Endothelial cell of umbilical vein (primary cell): Measurements from ENCODE around the gene PRRC2B. TPM values are rescaled to one million over a fixed set of nuclear protein-coding genes. Genes with fewer than 3 reads are reported as not detected.

ENCODE experiments used
- BruUV-seq: library from RNA; stranded (reverse); fragments of 400-500 nt; replicated peaks from 2 replicates; lab custom pipeline; 2021; lab: Mats Ljungman, UMichigan
- CTCF ChIA-PET: fragments of 300-600, 350-600 bp; sonication (Branson Sonifier 250); formaldehyde crosslinking; loops from one replicate; lab custom pipeline; 2021; ENCODE audit warnings: antibody characterized with exemption, inconsistent platforms; lab: Charles Lee
- POLR2A ChIA-PET: fragments of 300-600, 350-600 bp; sonication (Branson Sonifier 250); formaldehyde crosslinking; loops from one replicate; lab custom pipeline; 2021; ENCODE audit warnings: antibody characterized with exemption, inconsistent platforms; lab: Charles Lee
- DNase-seq: peaks from one replicate; pipeline ENCODE4 v3.0.0-alpha.2; 2011; ENCODE audit warnings: low read depth, low spot score
- FAIRE-seq: peaks from 2 replicates; lab custom pipeline; 2011; peaks lifted over from hg19 to GRCh38; lab: Jason Lieb, UNC
- H2AFZ ChIP-seq: 2 replicates; pipeline ENCODE4 v1.6.0; 2012; ENCODE audit warnings: low read depth, low read length, control low read depth, inconsistent platforms
- H3K27ac ChIP-seq: 2 replicates; pipeline ENCODE4 v1.5.1; 2011; ENCODE audit warnings: low read depth, mild to moderate bottlenecking, control low read depth, low read length, moderate library complexity; ENCODE audit not compliant: insufficient read depth
- H3K27me3 ChIP-seq, 2 experiments: 2 replicates each; pipeline versions ENCODE4 v1.6.0 to v1.6.1; 2011; ENCODE audit warnings: low read length in 2 of 2, mixed read lengths in 1 of 2; ENCODE audit not compliant: control insufficient read depth in 2 of 2, insufficient read depth in 2 of 2
- H3K36me3 ChIP-seq, 2 experiments: 2 replicates in 1 of 2; 3 replicates in 1 of 2; pipeline ENCODE4 v1.5.1; 2011; ENCODE audit warnings: low read length in 2 of 2, mild to moderate bottlenecking in 1 of 2, moderate library complexity in 1 of 2; ENCODE audit not compliant: control insufficient read depth in 2 of 2, insufficient read depth in 2 of 2; ENCODE audit errors: extremely low read depth in 1 of 2
- H3K4me1 ChIP-seq: 3 replicates; pipeline ENCODE4 v1.5.1; 2011; ENCODE audit warnings: mild to moderate bottlenecking, low read length; ENCODE audit not compliant: control insufficient read depth, insufficient read depth; ENCODE audit errors: extremely low read depth
- H3K4me2 ChIP-seq: 2 replicates; pipeline ENCODE4 v1.6.1; 2011; ENCODE audit warnings: low read length, control low read depth, mixed read lengths; ENCODE audit not compliant: insufficient read depth
- H3K4me3 ChIP-seq, 3 experiments: fragments of 200-600 bp in 1 of 3; sonication (generic), shearing (Covaris generic) in 1 of 3; replicated peaks in 1 of 3; 2 replicates each; pipeline ENCODE4 v1.5.1; 2011 to 2016; ENCODE audit warnings: control low read depth in 3 of 3, low read length in 3 of 3, mild to moderate bottlenecking in 2 of 3, inconsistent platforms in 1 of 3, low read depth in 1 of 3, moderate library complexity in 1 of 3; ENCODE audit not compliant: insufficient read depth in 1 of 3
- H3K79me2 ChIP-seq: 2 replicates; pipeline ENCODE4 v1.6.0; 2012; ENCODE audit warnings: low read length, inconsistent platforms; ENCODE audit not compliant: control insufficient read depth, insufficient read depth
- H3K9ac ChIP-seq: replicated peaks from 2 replicates; pipeline ENCODE3; 2011; ENCODE audit warnings: low read length, control low read depth; ENCODE audit not compliant: insufficient read depth; ENCODE audit errors: extremely low read depth
- H3K9me1 ChIP-seq: replicated peaks from 3 replicates; pipeline ENCODE4 v1.6.0; 2011; ENCODE audit warnings: mild to moderate bottlenecking, low read length; ENCODE audit not compliant: control insufficient read depth, insufficient read depth; ENCODE audit errors: extremely low read depth
- H3K9me3 ChIP-seq: replicated peaks from 2 replicates; pipeline ENCODE4 v1.5.1; 2012; ENCODE audit warnings: low read length, inconsistent platforms; ENCODE audit not compliant: control insufficient read depth, insufficient read depth
- H4K20me1 ChIP-seq: replicated peaks from 2 replicates; pipeline ENCODE3; 2011; ENCODE audit warnings: mild to moderate bottlenecking, low read length; ENCODE audit not compliant: control insufficient read depth, insufficient read depth; ENCODE audit errors: extremely low read depth
- CTCF ChIP-seq, 2 donors: IDR thresholded peaks; 1 replicate in 1 of 2; 2 replicates in 1 of 2; pipeline ENCODE4 v1.5.1; 2011; ENCODE audit warnings: low read length in 2 of 2, mild to moderate bottlenecking in 2 of 2, moderate library complexity in 2 of 2, control low read depth in 1 of 2, inconsistent platforms in 1 of 2, low read depth in 1 of 2; ENCODE audit not compliant: insufficient read depth in 1 of 2; ENCODE audit errors: extremely low read depth in 1 of 2
- EZH2 ChIP-seq: IDR thresholded peaks from 2 replicates; pipeline ENCODE4 v1.6.1; 2012; ENCODE audit warnings: borderline replicate concordance, low read depth, mild to moderate bottlenecking, moderate library complexity, low read length, inconsistent platforms; ENCODE audit not compliant: severe bottlenecking
- FOS ChIP-seq: IDR thresholded peaks from 2 replicates; pipeline ENCODE4 v1.6.1; 2011; ENCODE audit warnings: mild to moderate bottlenecking, low read length, moderate library complexity, borderline replicate concordance; ENCODE audit not compliant: insufficient read depth
- GATA2 ChIP-seq: IDR thresholded peaks from 2 replicates; pipeline ENCODE4 v1.7.0; 2011; ENCODE audit warnings: low read depth, mild to moderate bottlenecking, moderate library complexity, mixed read lengths, low read length; ENCODE audit not compliant: insufficient read length, insufficient read depth
- JUN ChIP-seq: IDR thresholded peaks from 2 replicates; pipeline ENCODE4 v1.6.1; 2011; ENCODE audit warnings: borderline replicate concordance, low read depth; ENCODE audit not compliant: insufficient read length, insufficient read depth
- MAX ChIP-seq: IDR thresholded peaks from 2 replicates; pipeline ENCODE4 v1.6.1; 2011; ENCODE audit not compliant: insufficient read depth, insufficient read length
- MYC ChIP-seq: IDR thresholded peaks from one replicate; pipeline ENCODE4 v1.6.1; 2011; ENCODE audit warnings: mild to moderate bottlenecking, low read depth, low read length
- POLR2A ChIP-seq: IDR thresholded peaks from 2 replicates; pipeline ENCODE4 v1.6.1; 2012; ENCODE audit warnings: low read depth, mild to moderate bottlenecking, control low read depth, low read length
- POLR2AphosphoS5 ChIP-seq: IDR thresholded peaks from 2 replicates; pipeline ENCODE4 v1.6.1; 2012; ENCODE audit warnings: low read depth, mild to moderate bottlenecking, control low read depth, low read length, moderate library complexity; ENCODE audit not compliant: insufficient read depth
- dilution Hi-C: fragments of 300-500 bp; cut with MboI; formaldehyde crosslinking; loops from one replicate; pipeline ENCODE4 v1.15.0; 2019; ENCODE audit warnings: low sequenced_read_pairs; ENCODE audit not compliant: extremely low pct_ligation_motif_present
- intact Hi-C: fragments of 100-400 bp; cut with micrococcal nuclease; formaldehyde crosslinking; loops from one replicate; pipeline ENCODE4 v1.10.0; 2022
- polyA plus RNA-seq, 4 experiments: library from polyadenylated mRNA; depleted of rRNA in 3 of 4; stranded (reverse) in 3 of 4; unstranded in 1 of 4; fragments of >200 nt; gene quantifications; 2 replicates each; pipeline versions ENCODE4 v1.2.1 to v1.2.3, GENCODE V29; 2011 to 2012; ENCODE audit warnings: missing spikeins in 1 of 4
- total RNA-seq: library from RNA; stranded (reverse); gene quantifications from 2 replicates; pipeline ENCODE4 v1.2.3, GENCODE V29; 2021

PRRC2B gene
- total and polyA plus RNA-seq, 2 donors (not counting 3 experiments of a cell fraction or from before 2014, with no cell fraction given), result 35.6 to 256 TPM

- peaks cover 32 to 82% of the 10 kb centered on the region in 2 experiments for H3K36me3 ChIP-seq
- no TSS peak for BruUV-seq
- no peaks in the 10 kb centered on the region for H4K20me1 ChIP-seq
- H3K79me2 ChIP-seq, result peaks cover 6% of the 10 kb centered on the region
- no peak for FAIRE-seq
- ChIA-PET POLR2A (no interaction called here), CTCF (interaction anchor here (1.2 kb wide), 2 partner anchors 13 to 111 kb away, joined by 3 read pairs; no protein-coding TSS in a partner anchor)
- no peaks in the 10 kb centered on the region for H3K9me1 ChIP-seq
- no peaks in the 10 kb centered on the region for H3K4me1 ChIP-seq
- H3K9ac ChIP-seq, result no peak overlapping the region
- TF ChIP-seq GATA2, result no peak
- no peak for TF ChIP-seq POLR2A
- no peak for TF ChIP-seq MAX
- no peak for TF ChIP-seq CTCF (IDR thresholded peaks at IDR 0.05; ENCODE audit: extremely low read depth in 1 of 2, insufficient read depth in 1 of 2, low read depth in 1 of 2, low read length in 2 of 2)
- no peak for TF ChIP-seq EZH2
- no peak for TF ChIP-seq FOS
- no peak for TF ChIP-seq JUN
- no peak for TF ChIP-seq MYC
- TF ChIP-seq POLR2AphosphoS5, result no peak
- H3K9me3 ChIP-seq, result no peaks in the 10 kb centered on the region
- DNase-seq, result no peak
- intact Hi-C loops (no loop called here), dilution Hi-C loops (no loop called here)
- H3K4me3 ChIP-seq, result no peak overlapping the region
- no peak overlapping the region for H3K27ac ChIP-seq
- H2AFZ ChIP-seq, result no peak overlapping the region
- H3K4me2 ChIP-seq, result no peak overlapping the region
- no peaks in the 10 kb centered on the region for H3K27me3 ChIP-seq
Observed at GRCh38 chr9:131484560-131485185, 90.8 kb downstream of the PRRC2B start.
